ENCODE data around the gene C3orf49.

DNA sequence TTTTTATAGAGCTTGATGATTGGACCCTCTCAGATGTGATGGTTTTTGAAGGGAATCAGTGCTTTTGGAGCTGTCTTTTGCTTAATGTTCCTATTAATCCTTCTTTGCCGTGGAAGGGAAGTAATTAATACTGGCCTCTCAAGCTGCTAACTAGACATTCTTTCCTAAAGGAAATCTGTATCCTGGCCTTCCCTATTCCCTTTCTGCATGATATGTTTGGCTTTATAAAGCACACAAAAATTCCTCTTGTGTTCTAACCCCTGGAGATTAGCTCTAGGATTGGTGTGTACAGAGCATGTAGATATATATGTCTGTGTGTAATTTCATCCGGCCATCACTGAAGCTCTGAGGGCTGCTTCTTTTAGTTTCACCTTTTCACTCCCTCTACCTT, 51.5 kb downstream of the C3orf49 start:
- TF ChIP-seq CTCF (IDR thresholded peaks at IDR 0.05; ENCODE audit: low read depth, low read length) (no peak), MAX (IDR thresholded peaks at IDR 0.05; ENCODE audit: low read depth, low read length) (no peak), POLR2A (IDR thresholded peaks at IDR 0.05; ENCODE audit: extremely low read depth, insufficient read length) (no peak)

Measured in NB4 (cell line).